Measurements from ENCODE around the gene MYO1D. TPM values are rescaled to one million over a fixed set of nuclear protein-coding genes. Genes with fewer than 3 reads are reported as not detected.

MYO1D gene
- total RNA-seq, 4 donors from 2014 or later = 70.5 to 92.3 (median 72.7) TPM

GRCh38 chr17:32496395-32497073, 380.4 kb downstream of the MYO1D start:
- DNase-seq (ENCODE audit: low spot score in 2 of 2) = no peak
- 90% methylated on average over 12 of the region's 16 CpGs for WGBS
- H3K4me3 ChIP-seq = no peak overlapping the region
- no peaks in the 10 kb centered on the region for H3K9me3 ChIP-seq
- no peaks in the 10 kb centered on the region for H3K27me3 ChIP-seq
- no peaks in the 10 kb centered on the region for H3K36me3 ChIP-seq
- no peak overlapping the region for H3K27ac ChIP-seq
- TF ChIP-seq EP300 (IDR thresholded peaks at IDR 0.05) = no peak
- TF ChIP-seq, protein P1, sequence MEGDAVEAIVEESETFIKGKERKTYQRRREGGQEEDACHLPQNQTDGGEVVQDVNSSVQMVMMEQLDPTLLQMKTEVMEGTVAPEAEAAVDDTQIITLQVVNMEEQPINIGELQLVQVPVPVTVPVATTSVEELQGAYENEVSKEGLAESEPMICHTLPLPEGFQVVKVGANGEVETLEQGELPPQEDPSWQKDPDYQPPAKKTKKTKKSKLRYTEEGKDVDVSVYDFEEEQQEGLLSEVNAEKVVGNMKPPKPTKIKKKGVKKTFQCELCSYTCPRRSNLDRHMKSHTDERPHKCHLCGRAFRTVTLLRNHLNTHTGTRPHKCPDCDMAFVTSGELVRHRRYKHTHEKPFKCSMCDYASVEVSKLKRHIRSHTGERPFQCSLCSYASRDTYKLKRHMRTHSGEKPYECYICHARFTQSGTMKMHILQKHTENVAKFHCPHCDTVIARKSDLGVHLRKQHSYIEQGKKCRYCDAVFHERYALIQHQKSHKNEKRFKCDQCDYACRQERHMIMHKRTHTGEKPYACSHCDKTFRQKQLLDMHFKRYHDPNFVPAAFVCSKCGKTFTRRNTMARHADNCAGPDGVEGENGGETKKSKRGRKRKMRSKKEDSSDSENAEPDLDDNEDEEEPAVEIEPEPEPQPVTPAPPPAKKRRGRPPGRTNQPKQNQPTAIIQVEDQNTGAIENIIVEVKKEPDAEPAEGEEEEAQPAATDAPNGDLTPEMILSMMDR (IDR thresholded peaks at IDR 0.05) = no peak
- TF ChIP-seq POLR2AphosphoS5 (IDR thresholded peaks at IDR 0.05) = no peak
- TF ChIP-seq POLR2A (IDR thresholded peaks at IDR 0.05) = no peak
- no peaks in the 10 kb centered on the region for H3K4me1 ChIP-seq

GRCh38 chr17:32495359-32496231, 381.3 kb downstream of the MYO1D start:
- H3K4me3 ChIP-seq = no peak overlapping the region
- H3K36me3 ChIP-seq = no peaks in the 10 kb centered on the region
- DNase-seq (ENCODE audit: low spot score in 2 of 2) = peak in 1 of 2 donors; percentile 80
- no peak for TF ChIP-seq POLR2AphosphoS5 (IDR thresholded peaks at IDR 0.05)
- TF ChIP-seq, protein P1 (IDR thresholded peaks at IDR 0.05) = no peak
- TF ChIP-seq POLR2A (IDR thresholded peaks at IDR 0.05) = no peak
- TF ChIP-seq EP300 (IDR thresholded peaks at IDR 0.05) = no peak
- H3K9me3 ChIP-seq = no peaks in the 10 kb centered on the region
- WGBS = 49% methylated on average over 17 of the region's 45 CpGs
- no peaks in the 10 kb centered on the region for H3K27me3 ChIP-seq
- H3K4me1 ChIP-seq = no peaks in the 10 kb centered on the region
- H3K27ac ChIP-seq = no peak overlapping the region

- H3K4me1 ChIP-seq = peaks cover 4% of the 10 kb centered on the region
- H3K9me3 ChIP-seq = no peaks in the 10 kb centered on the region
- H3K4me3 ChIP-seq = no peak overlapping the region
- no peaks in the 10 kb centered on the region for H3K36me3 ChIP-seq
- no peak overlapping the region for H3K27ac ChIP-seq
- DNase-seq (ENCODE audit: low spot score in 2 of 2) = peak in 1 of 2 donors; percentile 76
- 85% methylated on average over 22 of the region's 34 CpGs for WGBS
- H3K27me3 ChIP-seq = no peaks in the 10 kb centered on the region
- TF ChIP-seq EP300 (IDR thresholded peaks at IDR 0.05) = no peak
- TF ChIP-seq, protein P1 (IDR thresholded peaks at IDR 0.05) = no peak
- TF ChIP-seq POLR2A (IDR thresholded peaks at IDR 0.05) = no peak
- TF ChIP-seq POLR2AphosphoS5 (IDR thresholded peaks at IDR 0.05) = no peak
Measured at GRCh38 chr17:32494621-32495358, 382.1 kb downstream of the MYO1D start.

DNA sequence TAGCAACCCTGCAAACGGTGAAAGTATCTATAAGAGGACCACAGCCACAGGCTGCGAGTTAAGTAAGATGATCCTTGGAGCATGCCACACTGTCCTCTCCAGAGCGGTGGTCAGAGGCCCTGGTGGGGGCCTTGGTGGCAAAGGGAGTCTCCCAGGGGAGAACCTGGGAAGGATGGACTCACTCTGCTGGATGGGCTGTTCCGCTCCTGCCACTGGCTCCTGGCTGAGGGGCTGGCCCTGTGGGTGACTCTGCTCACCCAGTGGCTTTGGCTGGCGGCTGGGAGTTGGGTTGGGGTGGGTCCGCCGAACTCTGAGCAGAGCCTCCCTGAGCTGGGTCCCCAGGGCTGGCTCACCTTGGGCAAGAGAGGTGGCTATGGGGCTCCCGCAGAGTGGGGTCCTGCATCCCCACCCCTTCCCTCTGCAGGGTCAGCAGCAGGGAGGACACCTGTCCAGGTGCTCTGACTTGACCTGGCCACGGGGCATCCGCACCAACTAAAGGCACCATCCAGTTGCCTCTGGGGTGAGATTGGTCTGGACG, 382.9 kb downstream of the MYO1D start:
- Histone ChIP-seq H3K27ac (no peak overlapping the region), H3K9me3 (no peaks in the 10 kb centered on the region), H3K4me3 (no peak overlapping the region), H3K4me1 (peaks cover 5% of the 10 kb centered on the region), H3K27me3 (no peaks in the 10 kb centered on the region), H3K36me3 (no peaks in the 10 kb centered on the region)
- WGBS = 87% methylated on average over 10 of the region's 11 CpGs
- DNase-seq (ENCODE audit: low spot score in 2 of 2) = no peak
- no peak for TF ChIP-seq POLR2AphosphoS5 (IDR thresholded peaks at IDR 0.05)
- no peak for TF ChIP-seq EP300 (IDR thresholded peaks at IDR 0.05)
- TF ChIP-seq, protein P1 (IDR thresholded peaks at IDR 0.05) = no peak
- TF ChIP-seq POLR2A (IDR thresholded peaks at IDR 0.05) = no peak

Measured in suprapubic skin (tissue), 4 donors.